OCI-LY7 (cell line): ENCODE measurements around the gene TDRD3. TPM values are rescaled to one million over a fixed set of nuclear protein-coding genes. Genes with fewer than 3 reads are reported as not detected.

ENCODE experiments used
- BruUV-seq: library from RNA; stranded (reverse); fragments of 400-500 nt; replicated peaks from 2 replicates; lab custom pipeline; 2021; lab: Mats Ljungman, UMichigan
- CTCF ChIA-PET: fragments of 300-600 bp; sonication (Branson Sonifier 250); formaldehyde crosslinking; loops from one replicate; lab custom pipeline; 2022; ENCODE audit warnings: antibody characterized with exemption; ENCODE audit not compliant: unreplicated experiment; lab: Charles Lee
- POLR2A ChIA-PET: fragments of 300-600 bp; sonication (Branson Sonifier 250); formaldehyde crosslinking; loops from one replicate; lab custom pipeline; 2022; ENCODE audit warnings: antibody characterized with exemption; lab: Charles Lee
- DNase-seq: peaks from one replicate; pipeline ENCODE4 v3.0.0-alpha.2; 2015; ENCODE audit warnings: low spot score
- H2AFZ ChIP-seq: fragments of 200-600 bp; sonication (generic), shearing (Covaris generic); 2 replicates; pipeline ENCODE4 v1.6.1; 2014; ENCODE audit warnings: mild to moderate bottlenecking, antibody characterized with exemption, low read length, moderate library complexity
- H3K27ac ChIP-seq: fragments of 200-600 bp; sonication (generic); 2 replicates; pipeline ENCODE4 v1.5.1; 2014; ENCODE audit warnings: mixed run types, low read depth, mild to moderate bottlenecking, moderate library complexity, low read length, inconsistent platforms; ENCODE audit not compliant: poor library complexity, severe bottlenecking
- H3K36me3 ChIP-seq: fragments of 200-600 bp; sonication (generic); 2 replicates; pipeline ENCODE4 v1.6.1; 2014; ENCODE audit warnings: mild to moderate bottlenecking, antibody characterized with exemption, low read length, moderate library complexity, mixed read lengths; ENCODE audit not compliant: insufficient read depth
- H3K4me1 ChIP-seq: fragments of 200-600 bp; sonication (generic); 2 replicates; pipeline ENCODE4 v1.5.1; 2014; ENCODE audit warnings: mild to moderate bottlenecking, low read length; ENCODE audit not compliant: insufficient read depth, poor library complexity, severe bottlenecking
- H3K4me2 ChIP-seq: fragments of 200-600 bp; sonication (generic); 2 replicates; pipeline ENCODE4 v1.6.1; 2014; ENCODE audit warnings: mild to moderate bottlenecking, low read length
- H3K4me3 ChIP-seq: fragments of 200-600 bp; sonication (generic); 2 replicates; pipeline ENCODE4 v1.5.1; 2014; ENCODE audit warnings: mild to moderate bottlenecking, low read depth, low read length; ENCODE audit not compliant: poor library complexity, severe bottlenecking
- H3K79me2 ChIP-seq: fragments of 200-600 bp; sonication (generic); 2 replicates; pipeline ENCODE4 v1.6.1; 2016; ENCODE audit warnings: low read depth, mild to moderate bottlenecking, low read length, moderate library complexity, mixed read lengths; ENCODE audit not compliant: insufficient read depth
- H3K9me2 ChIP-seq: fragments of 200-600 bp; sonication (generic); 2 replicates; pipeline ENCODE4 v1.6.1; 2016; ENCODE audit warnings: mild to moderate bottlenecking, low read length, mixed read lengths; ENCODE audit not compliant: insufficient read depth
- H3K9me3 ChIP-seq: fragments of 200-600 bp; sonication (generic); 2 replicates; pipeline ENCODE4 v1.6.1; 2014; ENCODE audit warnings: mild to moderate bottlenecking, mixed run types, low read length, mixed read lengths
- H4K20me1 ChIP-seq: fragments of 200-600 bp; sonication (generic); 2 replicates; pipeline ENCODE4 v1.6.1; 2014; ENCODE audit warnings: mild to moderate bottlenecking, antibody characterized with exemption, low read length, moderate library complexity, mixed read lengths; ENCODE audit not compliant: insufficient read depth
- CTCF ChIP-seq: fragments of 200-600 bp; sonication (generic); conservative IDR thresholded peaks from 2 replicates; pipeline ENCODE4 v1.5.1; 2014; ENCODE audit warnings: mild to moderate bottlenecking, antibody characterized with exemption, low read length, moderate library complexity, mixed read lengths
- EZH2phosphoT487 ChIP-seq: fragments of 200-600 bp; sonication (generic); IDR thresholded peaks from 2 replicates; pipeline ENCODE4 v1.6.1; 2018; ENCODE audit warnings: low read depth, borderline replicate concordance, mild to moderate bottlenecking, mixed run types, antibody characterized with exemption, low read length, moderate library complexity, mixed read lengths
- intact Hi-C: fragments of 100-400 bp; cut with micrococcal nuclease; formaldehyde crosslinking; loops from one replicate; pipeline ENCODE4 v1.10.0; 2022; ENCODE audit not compliant: unreplicated experiment
- total RNA-seq, 2 experiments: library from RNA; depleted of rRNA in 1 of 2; stranded (reverse); fragments of >200 nt in 1 of 2; shearing (Covaris generic) in 1 of 2; gene quantifications; 2 replicates each; pipeline ENCODE4 v1.2.3, GENCODE V29; 2014 to 2022

TDRD3 gene
- total RNA-seq, 2 experiments from 2014 or later, result 13.5 to 17.1 TPM

GRCh38 chr13:60379837-60380565, 17.0 kb upstream of the TDRD3 start:
- POLR2A ChIA-PET, result interaction anchor here (1.0 to 1.1 kb wide), 2 partner anchors 9 to 10 kb away, joined by 3 read pairs; no protein-coding TSS in a partner anchor
- H3K9me2 ChIP-seq, result no peaks in the 10 kb centered on the region
- no peaks in the 10 kb centered on the region for H3K79me2 ChIP-seq
- intact Hi-C loops, result no loop called here
- H3K27ac ChIP-seq, result no peak overlapping the region
- no peaks in the 10 kb centered on the region for H3K9me3 ChIP-seq
- H2AFZ ChIP-seq, result peak overlapping the region; percentile 53; the same call in 1 of the 2 replicates
- no TSS peak for BruUV-seq
- no peak overlapping the region for H3K4me3 ChIP-seq
- H3K4me2 ChIP-seq, result no peak overlapping the region
- TF ChIP-seq EZH2phosphoT487 (no peak), CTCF (peak; percentile 52)
- CTCF ChIA-PET, result no interaction called here
- H3K4me1 ChIP-seq, result no peaks in the 10 kb centered on the region
- peak; percentile 21 for DNase-seq
- no peaks in the 10 kb centered on the region for H3K36me3 ChIP-seq
- H4K20me1 ChIP-seq, result no peaks in the 10 kb centered on the region

GRCh38 chr13:60384911-60385310, 12.1 kb upstream of the TDRD3 start:
- POLR2A ChIA-PET, result no interaction called here

More at GRCh38 chr13:60384911-60385310, 12.1 kb upstream of the TDRD3 start:
- no peak overlapping the region for H3K4me2 ChIP-seq
- no peaks in the 10 kb centered on the region for H3K9me2 ChIP-seq
- no peaks in the 10 kb centered on the region for H4K20me1 ChIP-seq
- no peak overlapping the region for H3K4me3 ChIP-seq
- H3K9me3 ChIP-seq, result no peaks in the 10 kb centered on the region
- CTCF ChIA-PET, result no interaction called here
- intact Hi-C loops, result no loop called here
- no TSS peak for BruUV-seq
- H3K4me1 ChIP-seq, result no peaks in the 10 kb centered on the region
- no peak for DNase-seq
- TF ChIP-seq EZH2phosphoT487 (no peak), CTCF (no peak)
- no peaks in the 10 kb centered on the region for H3K79me2 ChIP-seq
- no peak overlapping the region for H2AFZ ChIP-seq
- no peak overlapping the region for H3K27ac ChIP-seq
- no peaks in the 10 kb centered on the region for H3K36me3 ChIP-seq
